Osteoblast (primary cell): Measurements from ENCODE around the gene ALDH1A2. TPM values are rescaled to one million over a fixed set of nuclear protein-coding genes. Genes with fewer than 3 reads are reported as not detected.

ENCODE experiments used
- DNase-seq: peaks from one replicate; pipeline ENCODE4 v3.0.0; 2011; ENCODE audit warnings: low spot score, mixed read lengths; ENCODE audit not compliant: insufficient read length; ENCODE audit errors: missing footprints
- H2AFZ ChIP-seq: 2 replicates; pipeline ENCODE4 v1.6.0; 2011; ENCODE audit warnings: mild to moderate bottlenecking, low read length
- H3K27ac ChIP-seq: 2 replicates; pipeline ENCODE4 v1.5.1; 2011; ENCODE audit warnings: mild to moderate bottlenecking, low read depth, low read length, moderate library complexity
- H3K27me3 ChIP-seq: 2 replicates; pipeline ENCODE4 v1.6.0; 2012; ENCODE audit warnings: mild to moderate bottlenecking, control low read depth, inconsistent platforms, low read length, moderate library complexity; ENCODE audit not compliant: insufficient read depth
- H3K36me3 ChIP-seq: 2 replicates; pipeline ENCODE4 v1.5.1; 2011; ENCODE audit warnings: mild to moderate bottlenecking, low read length, control low read depth, moderate library complexity; ENCODE audit not compliant: insufficient read depth
- H3K4me1 ChIP-seq: 2 replicates; pipeline ENCODE4 v1.5.1; 2011; ENCODE audit warnings: mild to moderate bottlenecking, low read length, control low read depth, moderate library complexity; ENCODE audit not compliant: insufficient read depth
- H3K4me2 ChIP-seq: 2 replicates; pipeline ENCODE4 v1.6.0; 2011; ENCODE audit warnings: mild to moderate bottlenecking, low read length; ENCODE audit not compliant: insufficient read depth
- H3K4me3 ChIP-seq: fragments of 200-600 bp; sonication (generic); 3 replicates; pipeline ENCODE4 v1.5.1; 2012; ENCODE audit warnings: mild to moderate bottlenecking, low read length, inconsistent platforms; ENCODE audit not compliant: insufficient read depth
- H3K79me2 ChIP-seq: 2 replicates; pipeline ENCODE4 v1.6.0; 2012; ENCODE audit warnings: mild to moderate bottlenecking, low read length, control low read depth, inconsistent platforms; ENCODE audit not compliant: insufficient read depth
- H3K9me3 ChIP-seq: 2 replicates; pipeline ENCODE4 v1.5.1; 2011; ENCODE audit warnings: low read depth, low read length, control low read depth
- H4K20me1 ChIP-seq: 2 replicates; pipeline ENCODE4 v1.6.0; 2012; ENCODE audit warnings: mild to moderate bottlenecking, low read length, control low read depth; ENCODE audit not compliant: insufficient read depth
- CTCF ChIP-seq: IDR thresholded peaks from 2 replicates; pipeline ENCODE4 v1.5.1; 2011; ENCODE audit warnings: mild to moderate bottlenecking, low read depth, low read length, moderate library complexity; ENCODE audit errors: extremely low read depth
- total RNA-seq: library from RNA; depleted of rRNA; stranded (reverse); fragments of >200 nt; gene quantifications from 2 replicates; pipeline ENCODE4 v1.2.3, GENCODE V29; 2012

ALDH1A2 gene
- total RNA-seq, 1 donor = 1.1 TPM

GRCh38 chr15:57911247-57911646, 154.3 kb downstream of the ALDH1A2 start:
- Histone ChIP-seq H3K36me3 (no peaks in the 10 kb centered on the region), H2AFZ (no peak overlapping the region), H3K9me3 (no peaks in the 10 kb centered on the region), H3K4me2 (no peak overlapping the region), H3K79me2 (no peaks in the 10 kb centered on the region), H3K4me1 (no peaks in the 10 kb centered on the region), H4K20me1 (no peaks in the 10 kb centered on the region), H3K27me3 (peaks cover 3% of the 10 kb centered on the region), H3K27ac (no peak overlapping the region), H3K4me3 (no peak overlapping the region)
- TF ChIP-seq CTCF = no peak
- DNase-seq = no peak

GRCh38 chr15:57910672-57911071, 154.8 kb downstream of the ALDH1A2 start:
- Histone ChIP-seq H3K4me1 (no peaks in the 10 kb centered on the region), H3K36me3 (no peaks in the 10 kb centered on the region), H2AFZ (no peak overlapping the region), H3K9me3 (no peaks in the 10 kb centered on the region), H3K4me2 (no peak overlapping the region), H3K79me2 (no peaks in the 10 kb centered on the region), H4K20me1 (no peaks in the 10 kb centered on the region), H3K27me3 (peaks cover 3% of the 10 kb centered on the region), H3K4me3 (no peak overlapping the region), H3K27ac (no peak overlapping the region)
- DNase-seq = no peak
- TF ChIP-seq CTCF = no peak

- no peaks in the 10 kb centered on the region for H3K4me1 ChIP-seq
- no peak overlapping the region for H3K4me2 ChIP-seq
- TF ChIP-seq CTCF = no peak
Observed at GRCh38 chr15:57909388-57909787, 156.1 kb downstream of the ALDH1A2 start.

GRCh38 chr15:57903626-57904025, 161.9 kb downstream of the ALDH1A2 start:
- H2AFZ ChIP-seq = no peak overlapping the region
- H3K4me2 ChIP-seq = no peak overlapping the region
- no peak overlapping the region for H3K27ac ChIP-seq
- DNase-seq = no peak
- H3K4me3 ChIP-seq = no peak overlapping the region
- no peaks in the 10 kb centered on the region for H3K9me3 ChIP-seq
- H3K27me3 ChIP-seq = no peaks in the 10 kb centered on the region
- H3K4me1 ChIP-seq = no peaks in the 10 kb centered on the region
- H3K79me2 ChIP-seq = no peaks in the 10 kb centered on the region
- no peak for TF ChIP-seq CTCF
- no peaks in the 10 kb centered on the region for H3K36me3 ChIP-seq
- no peaks in the 10 kb centered on the region for H4K20me1 ChIP-seq

More at GRCh38 chr15:57909388-57909787, 156.1 kb downstream of the ALDH1A2 start:
- H3K27ac ChIP-seq = no peak overlapping the region
- H2AFZ ChIP-seq = no peak overlapping the region
- no peak for DNase-seq
- no peaks in the 10 kb centered on the region for H3K9me3 ChIP-seq
- no peaks in the 10 kb centered on the region for H4K20me1 ChIP-seq
- H3K4me3 ChIP-seq = no peak overlapping the region
- H3K36me3 ChIP-seq = no peaks in the 10 kb centered on the region
- no peaks in the 10 kb centered on the region for H3K79me2 ChIP-seq
- H3K27me3 ChIP-seq = peaks cover 3% of the 10 kb centered on the region

Other genes starting within 250 kb of the ALDH1A2 start
- gene AQP9, start 72.7 kb upstream of the ALDH1A2 start, total RNA-seq = under 0.01 TPM in 2 replicates